ENCODE results near the gene ADCK2. TPM values are rescaled to one million over a fixed set of nuclear protein-coding genes. Genes with fewer than 3 reads are reported as not detected.

The ADCK2 gene
- total RNA-seq, 1 donor from 2014 or later = 40.9 TPM

- no peak for DNase-seq (ENCODE audit: low read depth)
- H3K27me3 ChIP-seq (ENCODE audit: control insufficient read depth, insufficient read depth, low read length) = no peaks in the 10 kb centered on the region
- no peak overlapping the region for H3K4me3 ChIP-seq (ENCODE audit: low read depth, low read length)
- TF ChIP-seq CTCF (IDR thresholded peaks at IDR 0.05; ENCODE audit: insufficient read depth, low read length, poor library complexity, severe bottlenecking) = no peak
- peaks cover 1% of the 10 kb centered on the region for H3K36me3 ChIP-seq (ENCODE audit: control insufficient read depth, insufficient read depth, low read length)
Observed at GRCh38 chr7:140678816-140679130, 6.0 kb downstream of the ADCK2 start.

- peaks cover 1% of the 10 kb centered on the region for H3K36me3 ChIP-seq (ENCODE audit: control insufficient read depth, insufficient read depth, low read length)
Observed at GRCh38 chr7:140679186-140679585, 6.4 kb downstream of the ADCK2 start.

DNA sequence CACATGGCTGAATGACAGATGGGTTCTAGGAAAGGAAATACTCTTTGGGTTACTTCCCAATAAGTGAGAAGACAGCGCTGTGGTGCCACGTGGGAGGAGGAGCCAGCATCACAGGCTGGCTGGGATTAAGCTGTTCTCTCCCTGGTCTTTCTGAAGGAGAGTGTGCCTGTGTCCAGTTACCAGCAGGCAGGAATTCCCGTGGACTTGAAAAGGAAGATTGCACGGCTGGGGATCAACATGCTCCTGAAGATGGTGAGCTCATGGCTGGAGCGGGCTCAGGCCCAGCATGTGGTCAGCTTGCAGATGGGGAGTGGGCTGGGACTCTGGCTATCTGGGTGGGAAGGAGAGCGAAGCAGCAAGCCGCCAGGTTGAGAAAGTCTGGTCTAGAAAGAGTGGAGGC lies 8.1 kb downstream of the ADCK2 start:
- TF ChIP-seq CTCF (IDR thresholded peaks at IDR 0.05; ENCODE audit: insufficient read depth, low read length, poor library complexity, severe bottlenecking) = no peak
- H3K36me3 ChIP-seq (ENCODE audit: control insufficient read depth, insufficient read depth, low read length) = peaks cover 1% of the 10 kb centered on the region
- no peaks in the 10 kb centered on the region for H3K27me3 ChIP-seq (ENCODE audit: control insufficient read depth, insufficient read depth, low read length)
- DNase-seq (ENCODE audit: low read depth) = no peak
- H3K4me3 ChIP-seq (ENCODE audit: low read depth, low read length) = no peak overlapping the region

More at GRCh38 chr7:140679186-140679585, 6.4 kb downstream of the ADCK2 start:
- no peaks in the 10 kb centered on the region for H3K27me3 ChIP-seq (ENCODE audit: control insufficient read depth, insufficient read depth, low read length)
- no peak overlapping the region for H3K4me3 ChIP-seq (ENCODE audit: low read depth, low read length)
- DNase-seq (ENCODE audit: low read depth) = no peak
- TF ChIP-seq CTCF (IDR thresholded peaks at IDR 0.05; ENCODE audit: insufficient read depth, low read length, poor library complexity, severe bottlenecking) = no peak

DNA sequence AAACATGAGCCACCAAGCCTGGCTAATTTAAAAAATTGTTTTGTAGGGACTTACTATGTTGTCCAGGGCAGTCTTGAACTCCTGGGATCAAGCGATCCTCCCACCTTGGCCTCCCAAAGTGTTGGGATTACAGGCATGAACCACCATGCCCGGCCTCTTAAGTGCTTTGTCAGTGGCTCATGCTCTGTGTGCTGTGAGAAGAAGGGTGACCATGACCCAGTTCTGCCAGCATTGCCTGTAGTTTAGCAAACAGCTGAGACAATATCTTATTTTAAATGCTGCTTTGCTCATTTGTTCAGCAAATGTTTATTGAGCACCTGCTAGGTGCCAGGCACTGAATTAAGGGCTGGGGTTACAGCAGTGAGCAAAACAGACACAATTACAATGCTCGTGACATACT lies 9.0 kb downstream of the ADCK2 start:
- TF ChIP-seq CTCF (IDR thresholded peaks at IDR 0.05; ENCODE audit: insufficient read depth, low read length, poor library complexity, severe bottlenecking) = no peak
- no peak for DNase-seq (ENCODE audit: low read depth)
- no peak overlapping the region for H3K4me3 ChIP-seq (ENCODE audit: low read depth, low read length)
- no peaks in the 10 kb centered on the region for H3K27me3 ChIP-seq (ENCODE audit: control insufficient read depth, insufficient read depth, low read length)
- peaks cover 1% of the 10 kb centered on the region for H3K36me3 ChIP-seq (ENCODE audit: control insufficient read depth, insufficient read depth, low read length)

DNA sequence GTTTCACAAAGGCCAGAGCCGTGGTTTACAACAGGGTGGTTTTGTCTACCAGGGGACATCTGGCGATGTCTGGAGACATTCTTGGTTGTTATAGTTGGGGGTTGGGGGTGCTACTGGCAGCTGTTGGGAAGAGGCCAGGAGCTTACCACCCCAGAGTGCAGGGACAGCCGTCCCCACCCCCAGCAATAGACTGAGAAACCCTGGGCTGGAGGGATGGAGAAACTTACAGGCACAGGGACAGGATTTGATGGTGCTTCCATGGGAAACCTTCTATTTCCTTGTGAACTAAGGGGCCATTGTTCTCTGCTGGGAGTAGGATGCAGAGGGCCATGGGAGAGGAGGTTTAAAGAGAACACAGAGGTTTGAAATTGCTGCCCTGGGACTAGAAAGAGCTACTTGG lies 10.9 kb downstream of the ADCK2 start:
- no peak for TF ChIP-seq CTCF (IDR thresholded peaks at IDR 0.05; ENCODE audit: insufficient read depth, low read length, poor library complexity, severe bottlenecking)
- DNase-seq (ENCODE audit: low read depth) = no peak
- no peak overlapping the region for H3K4me3 ChIP-seq (ENCODE audit: low read depth, low read length)
- no peaks in the 10 kb centered on the region for H3K36me3 ChIP-seq (ENCODE audit: control insufficient read depth, insufficient read depth, low read length)
- H3K27me3 ChIP-seq (ENCODE audit: control insufficient read depth, insufficient read depth, low read length) = no peaks in the 10 kb centered on the region

DNA sequence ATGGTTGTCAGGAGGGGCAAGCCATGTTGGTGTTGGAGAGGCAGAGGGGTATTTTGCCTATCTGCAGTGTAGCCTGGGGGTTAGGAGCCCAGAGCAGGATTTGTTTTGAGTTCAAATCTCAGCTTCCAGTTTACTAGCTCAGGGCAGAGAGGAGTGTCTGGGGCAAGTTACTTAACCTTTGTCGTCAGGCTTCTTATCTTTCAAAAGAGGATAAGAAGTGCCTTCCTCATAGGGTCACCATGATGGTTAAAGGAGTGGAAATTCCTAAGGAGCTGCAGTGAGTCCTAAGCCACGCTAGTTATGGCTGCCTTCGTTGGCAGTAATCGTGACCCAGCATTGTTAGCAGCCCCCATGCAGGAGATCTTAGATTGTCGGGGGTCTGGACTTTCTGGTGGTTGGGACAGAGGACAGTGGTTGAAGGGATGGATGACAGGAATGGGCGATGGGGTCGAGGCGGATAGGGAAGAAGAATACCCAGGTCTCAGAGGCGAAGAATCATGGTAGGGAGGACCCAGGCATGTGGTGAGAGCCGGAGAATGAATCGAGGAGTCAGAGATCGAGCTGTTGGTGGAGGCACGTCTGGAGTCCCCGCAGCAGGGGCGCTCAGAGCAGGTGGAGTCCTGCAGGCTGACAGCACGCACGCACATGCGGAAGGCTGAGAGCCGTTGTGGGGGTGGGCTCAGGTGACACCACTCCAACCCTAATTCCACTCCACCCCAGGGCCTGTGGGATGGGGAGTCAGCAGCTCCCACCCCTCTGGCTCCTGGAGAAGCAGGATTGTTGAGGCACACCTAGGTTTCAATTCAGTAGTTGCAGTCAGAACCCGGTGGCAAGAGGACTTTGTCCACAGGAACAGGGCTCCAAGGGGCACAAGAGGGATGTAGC lies 11.6 kb downstream of the ADCK2 start:
- H3K36me3 ChIP-seq (ENCODE audit: control insufficient read depth, insufficient read depth, low read length) = peaks cover under 1% of the 10 kb centered on the region
- no peak for TF ChIP-seq CTCF (IDR thresholded peaks at IDR 0.05; ENCODE audit: insufficient read depth, low read length, poor library complexity, severe bottlenecking)
- H3K27me3 ChIP-seq (ENCODE audit: control insufficient read depth, insufficient read depth, low read length) = no peaks in the 10 kb centered on the region
- DNase-seq (ENCODE audit: low read depth) = no peak
- no peak overlapping the region for H3K4me3 ChIP-seq (ENCODE audit: low read depth, low read length)

Data from kidney epithelial cell (primary cell).